Prostate gland (tissue), 2 donors: ENCODE measurements around the gene HOXB5.

Source experiments
- CTCF ChIP-seq, 4 experiments: fragments of 200-600 bp in 2 of 4; fragments of 450-650 bp in 2 of 4; sonication (generic) in 2 of 4; IDR thresholded peaks; 1 replicate in 3 of 4; 2 replicates in 1 of 4; pipeline ENCODE4 v1.5.1; 2016 to 2019; ENCODE audit warnings: antibody characterized with exemption in 4 of 4, mild to moderate bottlenecking in 2 of 4, moderate library complexity in 2 of 4
- POLR2A ChIP-seq: fragments of 450-650 bp; IDR thresholded peaks from one replicate; pipeline ENCODE4 v1.6.1; 2016; ENCODE audit warnings: antibody characterized with exemption, mild to moderate bottlenecking
- POLR2AphosphoS5 ChIP-seq: sonication (generic); formaldehyde crosslinking; IDR thresholded peaks from one replicate; pipeline ENCODE4 v1.6.1; 2017; ENCODE audit warnings: antibody characterized with exemption

GRCh38 chr17:48546137-48546923, 47.2 kb downstream of the HOXB5 start:
- TF ChIP-seq CTCF (IDR thresholded peaks at IDR 0.05): no peak
- no peak for TF ChIP-seq POLR2AphosphoS5
- no peak for TF ChIP-seq POLR2A
